GM13977 (cell line): ENCODE results near the gene SLC23A2.
A peak's percentile ranks its signal among the peaks of the same experiment; 100 is the strongest.

Experiments used
- DNase-seq: peaks from one replicate; pipeline ENCODE4 v3.0.0; 2012; ENCODE audit warnings: low spot score
- in situ Hi-C: fragments of 300-500 bp; cut with MboI; formaldehyde crosslinking; loops from one replicate; pipeline ENCODE4 v1.12.0; 2022; ENCODE audit warnings: low sequenced_read_pairs, low pct_unique_long_range_greater_than_20kb, mixed read lengths, inconsistent platforms; ENCODE audit not compliant: unreplicated experiment
- TF ChIP-seq, protein P1 (sequence below): IDR thresholded peaks from 2 replicates; pipeline ENCODE4 v1.5.1; 2012; ENCODE audit warnings: mild to moderate bottlenecking, control low read depth; ENCODE audit not compliant: insufficient read depth; ENCODE audit errors: extremely low read depth, missing control alignments

Gene SLC23A2

DNA sequence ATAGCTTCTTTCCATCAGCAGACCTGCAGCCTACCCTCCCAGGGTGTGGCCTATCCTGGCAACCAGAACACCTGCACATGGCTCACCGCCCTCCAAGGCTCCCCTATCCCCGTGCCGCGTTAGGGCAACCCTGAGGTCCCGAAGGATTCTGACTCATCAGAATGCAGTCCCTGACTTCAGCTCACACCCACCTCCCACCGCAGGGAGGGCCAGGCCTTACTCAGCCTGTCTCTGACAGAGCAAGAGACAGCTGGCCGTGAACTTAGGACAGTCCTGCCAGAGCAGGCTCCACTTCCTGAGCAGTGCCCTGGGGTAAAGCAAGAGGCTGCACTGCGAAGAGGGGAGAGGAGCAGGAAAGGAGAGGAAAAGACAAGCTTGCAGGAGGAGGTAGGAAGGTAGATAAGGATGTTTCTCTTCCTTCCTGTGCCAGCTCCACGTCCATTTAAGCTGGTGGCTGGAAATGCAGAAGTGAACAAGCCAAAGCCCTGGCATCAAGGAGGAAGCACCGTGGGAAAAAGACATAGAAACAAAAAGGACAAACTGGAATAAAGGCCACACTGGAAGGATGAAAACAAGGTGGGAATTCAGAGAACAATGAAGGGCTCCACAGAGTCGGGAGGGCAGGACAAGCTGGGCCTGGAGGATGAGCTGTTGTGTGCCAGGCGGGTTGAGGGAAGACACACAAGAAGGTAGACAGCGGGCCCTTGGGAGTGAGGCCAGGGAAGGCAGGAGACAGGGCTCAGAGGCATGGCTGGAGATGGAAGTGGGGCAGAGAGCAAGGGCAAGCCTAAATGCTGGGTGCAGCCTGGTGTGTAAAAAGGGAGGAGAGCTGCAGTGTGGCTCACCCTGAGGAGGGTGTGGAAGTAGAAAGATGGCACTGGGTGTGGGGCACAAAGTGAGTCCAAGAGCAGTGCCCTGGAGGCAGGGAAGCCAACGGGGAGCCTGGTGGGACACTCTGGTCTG, 102.7 kb downstream of the SLC23A2 start:
- no peak for DNase-seq
- TF ChIP-seq, protein P1, sequence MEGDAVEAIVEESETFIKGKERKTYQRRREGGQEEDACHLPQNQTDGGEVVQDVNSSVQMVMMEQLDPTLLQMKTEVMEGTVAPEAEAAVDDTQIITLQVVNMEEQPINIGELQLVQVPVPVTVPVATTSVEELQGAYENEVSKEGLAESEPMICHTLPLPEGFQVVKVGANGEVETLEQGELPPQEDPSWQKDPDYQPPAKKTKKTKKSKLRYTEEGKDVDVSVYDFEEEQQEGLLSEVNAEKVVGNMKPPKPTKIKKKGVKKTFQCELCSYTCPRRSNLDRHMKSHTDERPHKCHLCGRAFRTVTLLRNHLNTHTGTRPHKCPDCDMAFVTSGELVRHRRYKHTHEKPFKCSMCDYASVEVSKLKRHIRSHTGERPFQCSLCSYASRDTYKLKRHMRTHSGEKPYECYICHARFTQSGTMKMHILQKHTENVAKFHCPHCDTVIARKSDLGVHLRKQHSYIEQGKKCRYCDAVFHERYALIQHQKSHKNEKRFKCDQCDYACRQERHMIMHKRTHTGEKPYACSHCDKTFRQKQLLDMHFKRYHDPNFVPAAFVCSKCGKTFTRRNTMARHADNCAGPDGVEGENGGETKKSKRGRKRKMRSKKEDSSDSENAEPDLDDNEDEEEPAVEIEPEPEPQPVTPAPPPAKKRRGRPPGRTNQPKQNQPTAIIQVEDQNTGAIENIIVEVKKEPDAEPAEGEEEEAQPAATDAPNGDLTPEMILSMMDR = no peak
- in situ Hi-C loops = no loop called here

DNA sequence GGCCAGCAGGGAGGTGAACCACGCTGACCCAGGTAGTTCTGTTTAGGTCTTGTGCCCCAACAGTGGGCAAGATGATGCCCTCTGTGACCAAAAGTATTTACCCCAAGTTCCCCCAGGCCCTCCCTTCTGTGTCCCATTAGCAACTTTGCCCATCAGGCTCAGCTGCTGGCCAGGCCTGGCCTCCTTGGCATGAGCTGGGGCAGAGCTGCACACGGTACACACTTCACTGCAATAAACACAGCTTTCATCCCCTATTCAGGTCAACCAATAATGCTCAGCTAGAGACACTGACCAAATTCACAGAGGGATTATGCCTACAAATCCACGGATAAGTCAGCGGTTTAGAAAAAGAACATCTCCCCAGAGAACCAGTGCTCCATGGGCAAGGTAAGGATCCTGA, 103.7 kb downstream of the SLC23A2 start:
- TF ChIP-seq, protein P1 = no peak
- in situ Hi-C loops = no loop called here
- DNase-seq = no peak

DNA sequence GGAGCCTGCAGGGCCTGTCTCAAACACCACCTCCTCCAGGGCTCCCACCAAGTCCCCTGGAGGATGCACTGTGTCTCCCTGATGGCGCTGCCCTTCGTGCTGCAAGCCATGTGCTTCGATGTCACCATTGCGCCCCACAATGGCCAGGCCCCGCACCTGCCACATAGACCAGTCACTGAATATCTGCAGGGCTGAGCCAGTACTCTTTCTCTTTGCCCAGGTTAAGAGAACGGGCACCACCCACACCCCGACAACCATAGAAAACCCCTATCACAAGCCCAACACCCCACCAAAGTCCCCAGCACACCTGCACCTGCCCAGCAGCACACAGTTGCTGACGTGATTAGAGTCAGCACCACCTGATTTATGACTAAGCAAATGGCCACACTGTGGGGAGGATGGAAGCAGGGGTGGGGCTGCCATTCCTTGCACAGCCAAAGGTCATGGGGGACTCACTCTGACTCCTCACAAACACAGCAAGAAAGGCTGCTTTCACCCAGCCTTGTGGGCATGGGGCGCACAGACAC, 104.3 kb downstream of the SLC23A2 start:
- no peak for DNase-seq
- in situ Hi-C loops = no loop called here
- TF ChIP-seq, protein P1 = peak; percentile 30

DNA sequence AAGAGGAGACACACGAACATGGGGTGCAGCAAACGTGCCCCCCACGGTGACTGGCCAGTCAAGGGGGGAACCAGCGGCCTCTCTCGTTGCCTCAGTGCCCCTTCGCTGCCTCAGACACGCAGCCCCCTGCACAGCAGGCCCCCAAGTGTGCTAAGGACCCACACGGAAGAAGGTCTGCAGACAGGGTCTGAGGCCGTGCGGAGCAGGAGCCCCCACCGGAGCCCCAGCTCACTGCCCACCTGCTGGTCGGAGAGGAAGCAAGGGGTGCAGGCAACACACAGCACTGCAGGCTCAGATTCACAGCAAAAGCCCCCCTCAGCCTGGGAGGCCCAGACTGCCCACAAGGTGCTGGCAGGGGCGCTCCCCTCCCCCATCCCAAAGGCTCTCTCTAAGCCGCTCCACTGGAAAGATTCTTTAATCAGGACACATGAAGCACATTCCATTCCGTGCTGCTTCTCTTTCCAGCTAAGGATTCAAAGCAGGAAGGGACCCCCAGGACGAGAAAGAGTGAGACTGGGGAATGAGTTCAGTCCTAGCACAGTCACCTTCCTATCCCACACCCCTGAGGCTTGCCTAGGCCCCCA, 105.1 kb downstream of the SLC23A2 start:
- in situ Hi-C loops = no loop called here
- DNase-seq = no peak
- TF ChIP-seq, protein P1 = no peak

DNA sequence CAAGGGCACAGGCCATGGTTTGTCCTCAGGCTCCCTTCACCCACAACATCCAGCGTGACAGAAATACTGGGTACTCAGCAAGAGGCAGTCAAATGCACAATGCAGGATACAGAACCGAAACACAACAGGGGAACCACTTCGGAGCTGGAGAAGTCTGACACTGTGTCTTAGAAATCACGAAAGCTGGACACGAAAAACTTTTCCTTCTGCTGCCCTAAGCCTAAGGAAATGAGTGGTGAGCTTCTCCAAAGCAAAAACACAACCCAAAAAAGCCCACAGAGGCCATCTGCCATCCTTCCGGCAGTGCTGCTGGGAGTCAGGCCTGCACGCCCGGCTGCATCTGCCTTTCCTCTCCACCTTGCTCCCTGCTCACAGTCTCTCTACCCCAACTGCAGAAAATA, 106.3 kb downstream of the SLC23A2 start:
- TF ChIP-seq, protein P1 = no peak
- no peak for DNase-seq
- in situ Hi-C loops = no loop called here

GRCh38 chr20:4894409-4894808, 106.9 kb downstream of the SLC23A2 start:
- in situ Hi-C loops = no loop called here
- DNase-seq = no peak
- TF ChIP-seq, protein P1 = no peak
